ENCODE measurements around the gene BCAR1. TPM values are rescaled to one million over a fixed set of nuclear protein-coding genes. Genes with fewer than 3 reads are reported as not detected.
A peak's percentile ranks its signal among the peaks of the same experiment; 100 is the strongest.
"Not testable (repeated sequence)": the region's sequence is repeated elsewhere in the genome, so short reads cannot be mapped to it uniquely, and the experiment has no call there.

Gene BCAR1
- total RNA-seq, 2 donors from 2014 or later, result 46.5 to 65.9 TPM

- intact Hi-C loops (cut with DNase I), result no loop called here
- ATAC-seq (no peak), DNase-seq (no peak)
Measured at GRCh38 chr16:75273054-75273925, 21.9 kb upstream of the BCAR1 start.

- DNase-seq; intact Hi-C loops (cut with DNase I); ATAC-seq: not testable (repeated sequence)
Measured at GRCh38 chr16:75272629-75273028, 21.2 kb upstream of the BCAR1 start.

- ATAC-seq (no peak), DNase-seq (no peak)
- intact Hi-C loops (cut with DNase I), result no loop called here
Measured at GRCh38 chr16:75272097-75272551, 20.7 kb upstream of the BCAR1 start.

GRCh38 chr16:75271441-75272096, 20.1 kb upstream of the BCAR1 start:
- DNase-seq, result no peak
- no peak for ATAC-seq
- intact Hi-C loops (cut with DNase I), result no loop called here

GRCh38 chr16:75269358-75269757, 17.9 kb upstream of the BCAR1 start:
- not testable (repeated sequence) for DNase-seq, ATAC-seq
- intact Hi-C loops (cut with DNase I), result loop anchor here in 1 of 2 donors (5.0 kb wide), 1 partner anchor 33 kb away; no protein-coding TSS in a partner anchor

GRCh38 chr16:75267631-75268264, 16.3 kb upstream of the BCAR1 start:
- DNase-seq, result peak; percentile 75
- intact Hi-C loops (cut with DNase I), result loop anchor here in 1 of 2 donors (5.0 kb wide), 1 partner anchor 35 kb away; no protein-coding TSS in a partner anchor

GRCh38 chr16:75266738-75267630, 15.6 kb upstream of the BCAR1 start:
- intact Hi-C loops (cut with DNase I), result loop anchor here in 1 of 2 donors (5.0 kb wide), 1 partner anchor 35 kb away; no protein-coding TSS in a partner anchor
- ATAC-seq (no peak), DNase-seq (no peak)

More at GRCh38 chr16:75267631-75268264, 16.3 kb upstream of the BCAR1 start:
- peak; percentile 28 to 75 for ATAC-seq

GRCh38 chr16:75265911-75266701, 14.7 kb upstream of the BCAR1 start:
- DNase-seq (peak; percentile 72), ATAC-seq (peak; percentile 55 to 70)
- intact Hi-C loops (cut with DNase I), result loop anchor here in 1 of 2 donors (5.0 kb wide), 1 partner anchor 36 kb away; no protein-coding TSS in a partner anchor

- intact Hi-C loops (cut with DNase I), result loop anchor here in 1 of 2 donors (5.0 kb wide), 1 partner anchor 37 kb away; no protein-coding TSS in a partner anchor
- ATAC-seq (peak; percentile 32 to 35), DNase-seq (peak; percentile 67)
Measured at GRCh38 chr16:75264999-75265910, 13.8 kb upstream of the BCAR1 start.

GRCh38 chr16:75264457-75264998, 13.1 kb upstream of the BCAR1 start:
- ATAC-seq, result peak in 1 of 2 donors; percentile 3
- peak; percentile 44 for DNase-seq
- intact Hi-C loops (cut with DNase I), result no loop called here

GRCh38 chr16:75263963-75264445, 12.6 kb upstream of the BCAR1 start:
- peak; percentile 58 for DNase-seq
- intact Hi-C loops (cut with DNase I), result no loop called here
- ATAC-seq, result peak; percentile 21 to 50

GRCh38 chr16:75263291-75263962, 12.0 kb upstream of the BCAR1 start:
- ATAC-seq (peak in 1 of 2 donors; percentile 5), DNase-seq (no peak)
- intact Hi-C loops (cut with DNase I), result no loop called here

GRCh38 chr16:75262800-75263127, 11.3 kb upstream of the BCAR1 start:
- ATAC-seq, result no peak
- no peak for DNase-seq
- intact Hi-C loops (cut with DNase I), result no loop called here

- peak in 1 of 2 donors; percentile 1 for ATAC-seq
- intact Hi-C loops (cut with DNase I), result no loop called here
- DNase-seq, result peak; percentile 65
Measured at GRCh38 chr16:75262104-75262799, 10.8 kb upstream of the BCAR1 start.

GRCh38 chr16:75261590-75262078, 10.2 kb upstream of the BCAR1 start:
- ATAC-seq (no peak), DNase-seq (no peak)
- intact Hi-C loops (cut with DNase I), result no loop called here

Measured in left cardiac atrium (tissue), 4 donors.